ENCODE results near the gene DICER1. TPM values are rescaled to one million over a fixed set of nuclear protein-coding genes. Genes with fewer than 3 reads are reported as not detected.

Gene DICER1
- total RNA-seq, 1 donor from 2014 or later = 104 TPM

GRCh38 chr14:95147597-95147996 is 9.7 kb downstream of the DICER1 start:
- no peaks in the 10 kb centered on the region for H3K27me3 Mint-ChIP-seq (ENCODE audit: low read depth)
- peaks cover 21% of the 10 kb centered on the region for H3K36me3 Mint-ChIP-seq (ENCODE audit: low read depth)
- no peak for TF ChIP-seq CTCF (conservative IDR thresholded peaks at IDR 0.05)
- DNase-seq (ENCODE audit: low read depth, low spot score) = no peak
- no peak overlapping the region for H3K4me3 Mint-ChIP-seq
- H3K27ac Mint-ChIP-seq (ENCODE audit: unreplicated experiment) = no peak overlapping the region
- peaks cover 30% of the 10 kb centered on the region for H3K4me1 Mint-ChIP-seq
- H3K9me3 Mint-ChIP-seq = peaks cover 8% of the 10 kb centered on the region

- H3K27ac Mint-ChIP-seq (ENCODE audit: unreplicated experiment) = no peak overlapping the region
- H3K27me3 Mint-ChIP-seq (ENCODE audit: low read depth) = no peaks in the 10 kb centered on the region
- H3K4me1 Mint-ChIP-seq = peaks cover 22% of the 10 kb centered on the region
- peaks cover 8% of the 10 kb centered on the region for H3K9me3 Mint-ChIP-seq
- H3K36me3 Mint-ChIP-seq (ENCODE audit: low read depth) = peaks cover 21% of the 10 kb centered on the region
- H3K4me3 Mint-ChIP-seq = no peak overlapping the region
- no peak for TF ChIP-seq CTCF (conservative IDR thresholded peaks at IDR 0.05)
- no peak for DNase-seq (ENCODE audit: low read depth, low spot score)
Observed at GRCh38 chr14:95146079-95146771, 11.1 kb downstream of the DICER1 start.

- no peak for TF ChIP-seq CTCF (conservative IDR thresholded peaks at IDR 0.05)
- H3K27ac Mint-ChIP-seq (ENCODE audit: unreplicated experiment) = no peak overlapping the region
- H3K36me3 Mint-ChIP-seq (ENCODE audit: low read depth) = peaks cover 21% of the 10 kb centered on the region
- H3K27me3 Mint-ChIP-seq (ENCODE audit: low read depth) = no peaks in the 10 kb centered on the region
- DNase-seq (ENCODE audit: low read depth, low spot score) = no peak
- H3K4me1 Mint-ChIP-seq = peaks cover 28% of the 10 kb centered on the region
- H3K4me3 Mint-ChIP-seq = no peak overlapping the region
- peaks cover 8% of the 10 kb centered on the region for H3K9me3 Mint-ChIP-seq
Observed at GRCh38 chr14:95144849-95145248, 12.5 kb downstream of the DICER1 start.

- DNase-seq (ENCODE audit: low read depth, low spot score) = no peak
- no peak for TF ChIP-seq CTCF (conservative IDR thresholded peaks at IDR 0.05)
- H3K27me3 Mint-ChIP-seq (ENCODE audit: low read depth) = no peaks in the 10 kb centered on the region
- peaks cover 8% of the 10 kb centered on the region for H3K9me3 Mint-ChIP-seq
- H3K27ac Mint-ChIP-seq (ENCODE audit: unreplicated experiment) = no peak overlapping the region
- H3K36me3 Mint-ChIP-seq (ENCODE audit: low read depth) = peaks cover 21% of the 10 kb centered on the region
- no peak overlapping the region for H3K4me3 Mint-ChIP-seq
- H3K4me1 Mint-ChIP-seq = peaks cover 33% of the 10 kb centered on the region
Observed at GRCh38 chr14:95143808-95144620, 13.3 kb downstream of the DICER1 start.

- Mint-ChIP-seq H3K36me3 (ENCODE audit: low read depth) (peaks cover 21% of the 10 kb centered on the region), H3K4me1 (peaks cover 41% of the 10 kb centered on the region), H3K27me3 (ENCODE audit: low read depth) (no peaks in the 10 kb centered on the region), H3K9me3 (peaks cover 8% of the 10 kb centered on the region), H3K4me3 (no peak overlapping the region), H3K27ac (ENCODE audit: unreplicated experiment) (no peak overlapping the region)
- no peak for TF ChIP-seq CTCF (conservative IDR thresholded peaks at IDR 0.05)
- no peak for DNase-seq (ENCODE audit: low read depth, low spot score)
Observed at GRCh38 chr14:95142208-95142607, 15.1 kb downstream of the DICER1 start.

All from neural crest cell (in vitro differentiated cells).